ENCODE data around the gene KYNU. TPM values are rescaled to one million over a fixed set of nuclear protein-coding genes. Genes with fewer than 3 reads are reported as not detected.

Gene KYNU
- total RNA-seq, 1 donor from 2014 or later: not detected

GRCh38 chr2:142951190-142952007 is 73.9 kb downstream of the KYNU start:
- peaks cover 26% of the 10 kb centered on the region for H3K9me3 Mint-ChIP-seq (ENCODE audit: low read depth)
- H3K4me1 Mint-ChIP-seq (ENCODE audit: low read depth): peaks cover 10% of the 10 kb centered on the region
- H3K27ac Mint-ChIP-seq: no peak overlapping the region
- H3K4me3 Mint-ChIP-seq (ENCODE audit: low read depth): no peak overlapping the region
- no peaks in the 10 kb centered on the region for H3K27me3 Mint-ChIP-seq
- no peak for TF ChIP-seq CTCF (IDR thresholded peaks at IDR 0.05; ENCODE audit: unreplicated experiment)
- peaks cover 8% of the 10 kb centered on the region for H3K36me3 Mint-ChIP-seq (ENCODE audit: insufficient read depth)
- DNase-seq (ENCODE audit: low spot score, unreplicated experiment): no peak

GRCh38 chr2:142952018-142952417 is 74.6 kb downstream of the KYNU start:
- Mint-ChIP-seq H3K36me3 (ENCODE audit: insufficient read depth) (peaks cover 8% of the 10 kb centered on the region), H3K27ac (no peak overlapping the region), H3K27me3 (no peaks in the 10 kb centered on the region), H3K9me3 (ENCODE audit: low read depth) (peaks cover 26% of the 10 kb centered on the region), H3K4me1 (ENCODE audit: low read depth) (peaks cover 10% of the 10 kb centered on the region), H3K4me3 (ENCODE audit: low read depth) (no peak overlapping the region)
- TF ChIP-seq CTCF (IDR thresholded peaks at IDR 0.05; ENCODE audit: unreplicated experiment): no peak
- no peak for DNase-seq (ENCODE audit: low spot score, unreplicated experiment)

GRCh38 chr2:142952793-142953494 is 75.5 kb downstream of the KYNU start:
- H3K36me3 Mint-ChIP-seq (ENCODE audit: insufficient read depth): peaks cover 8% of the 10 kb centered on the region
- H3K27ac Mint-ChIP-seq: no peak overlapping the region
- H3K4me3 Mint-ChIP-seq (ENCODE audit: low read depth): no peak overlapping the region
- no peaks in the 10 kb centered on the region for H3K27me3 Mint-ChIP-seq
- DNase-seq (ENCODE audit: low spot score, unreplicated experiment): no peak
- no peak for TF ChIP-seq CTCF (IDR thresholded peaks at IDR 0.05; ENCODE audit: unreplicated experiment)
- peaks cover 10% of the 10 kb centered on the region for H3K4me1 Mint-ChIP-seq (ENCODE audit: low read depth)
- peaks cover 25% of the 10 kb centered on the region for H3K9me3 Mint-ChIP-seq (ENCODE audit: low read depth)

- peaks cover 5% of the 10 kb centered on the region for H3K36me3 Mint-ChIP-seq (ENCODE audit: insufficient read depth)
- TF ChIP-seq CTCF (IDR thresholded peaks at IDR 0.05; ENCODE audit: unreplicated experiment): no peak
- no peak overlapping the region for H3K4me3 Mint-ChIP-seq (ENCODE audit: low read depth)
- H3K9me3 Mint-ChIP-seq (ENCODE audit: low read depth): peaks cover 14% of the 10 kb centered on the region
- peaks cover 14% of the 10 kb centered on the region for H3K4me1 Mint-ChIP-seq (ENCODE audit: low read depth)
- H3K27me3 Mint-ChIP-seq: no peaks in the 10 kb centered on the region
- no peak for DNase-seq (ENCODE audit: low spot score, unreplicated experiment)
- no peak overlapping the region for H3K27ac Mint-ChIP-seq
Observed at GRCh38 chr2:142954493-142954892, 77.0 kb downstream of the KYNU start.

GRCh38 chr2:142957144-142957543 is 79.7 kb downstream of the KYNU start:
- Mint-ChIP-seq H3K36me3 (ENCODE audit: insufficient read depth) (no peaks in the 10 kb centered on the region), H3K9me3 (ENCODE audit: low read depth) (no peaks in the 10 kb centered on the region), H3K4me3 (ENCODE audit: low read depth) (no peak overlapping the region), H3K27me3 (no peaks in the 10 kb centered on the region), H3K27ac (no peak overlapping the region), H3K4me1 (ENCODE audit: low read depth) (peaks cover 10% of the 10 kb centered on the region)
- no peak for DNase-seq (ENCODE audit: low spot score, unreplicated experiment)
- TF ChIP-seq CTCF (IDR thresholded peaks at IDR 0.05; ENCODE audit: unreplicated experiment): no peak
